Measurements from ENCODE around the gene UTS2R.
"Not testable (repeated sequence)": the region's sequence is repeated elsewhere in the genome, so short reads cannot be mapped to it uniquely, and the experiment has no call there.

The UTS2R gene

GRCh38 chr17:82355770-82356427, 15.7 kb upstream of the UTS2R start:
- no peak for DNase-seq

DNA sequence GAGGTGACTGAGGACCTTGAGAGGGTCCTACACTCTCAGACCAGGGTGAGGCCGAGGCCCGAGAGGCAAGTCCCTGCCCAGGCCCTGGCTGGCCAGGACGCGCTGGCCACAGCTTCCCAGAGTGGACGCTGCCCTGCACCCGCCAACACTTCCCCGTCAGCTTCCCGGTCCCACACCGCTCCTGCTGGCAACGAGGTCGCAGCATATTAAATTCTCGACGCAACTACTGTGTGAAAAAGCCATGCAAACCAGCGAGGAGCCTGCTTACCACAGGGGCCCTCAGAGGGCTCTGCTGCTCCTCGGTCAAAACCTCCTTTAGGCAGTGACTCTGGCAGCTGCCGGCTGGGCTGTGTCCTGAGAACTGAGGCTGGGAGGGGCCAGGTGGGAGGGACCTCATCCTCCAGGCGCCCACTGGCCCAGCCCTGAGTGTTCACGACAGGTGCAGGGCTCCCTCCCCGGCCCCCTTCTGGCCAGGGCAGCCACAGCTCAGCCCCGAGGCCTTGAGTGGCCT, 14.7 kb upstream of the UTS2R start:
- no peak for DNase-seq

GRCh38 chr17:82357394-82357793, 14.2 kb upstream of the UTS2R start:
- DNase-seq: no peak

- DNase-seq: peak; percentile 68
Measured at GRCh38 chr17:82358465-82359350, 12.9 kb upstream of the UTS2R start, which contains the start of gene TEX19. TSS of gene TEX19 (plus strand) at chr17:82359247. CDS start at chr17:82362151, 2,904 bp downstream.

GRCh38 chr17:82359451-82360074, 12.0 kb upstream of the UTS2R start:
- DNase-seq: not testable (repeated sequence)

DNA sequence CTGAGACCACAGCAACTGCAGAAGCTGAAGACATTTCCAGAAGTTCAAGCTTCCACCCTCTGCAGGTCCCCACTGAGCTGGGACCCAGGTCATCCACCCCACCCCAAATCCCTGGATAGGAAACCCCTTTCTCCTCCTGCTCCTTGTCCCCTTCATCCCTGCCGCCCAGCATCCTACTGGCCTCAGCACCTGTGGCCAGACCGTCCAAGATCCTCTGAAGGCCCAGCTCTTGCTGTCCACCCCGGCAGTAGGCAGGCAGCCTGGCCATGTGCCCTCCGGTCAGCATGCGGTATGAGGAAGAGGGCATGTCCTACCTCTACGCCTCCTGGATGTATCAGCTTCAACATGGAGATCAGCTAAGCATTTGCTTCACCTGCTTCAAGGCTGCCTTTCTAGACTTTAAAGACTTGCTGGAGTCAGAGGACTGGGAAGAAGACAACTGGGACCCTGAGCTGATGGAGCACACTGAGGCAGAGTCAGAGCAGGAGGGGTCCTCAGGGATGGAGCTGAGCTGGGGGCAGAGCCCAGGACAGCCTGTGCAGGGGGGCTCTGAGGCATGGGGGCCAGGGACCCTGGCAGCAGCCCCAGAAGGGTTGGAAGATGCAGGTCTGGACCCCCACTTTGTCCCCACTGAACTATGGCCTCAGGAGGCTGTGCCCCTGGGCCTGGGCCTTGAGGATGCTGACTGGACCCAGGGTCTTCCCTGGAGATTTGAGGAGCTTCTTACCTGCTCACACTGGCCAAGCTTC, 9.5 kb upstream of the UTS2R start:
- no peak for DNase-seq

DNA sequence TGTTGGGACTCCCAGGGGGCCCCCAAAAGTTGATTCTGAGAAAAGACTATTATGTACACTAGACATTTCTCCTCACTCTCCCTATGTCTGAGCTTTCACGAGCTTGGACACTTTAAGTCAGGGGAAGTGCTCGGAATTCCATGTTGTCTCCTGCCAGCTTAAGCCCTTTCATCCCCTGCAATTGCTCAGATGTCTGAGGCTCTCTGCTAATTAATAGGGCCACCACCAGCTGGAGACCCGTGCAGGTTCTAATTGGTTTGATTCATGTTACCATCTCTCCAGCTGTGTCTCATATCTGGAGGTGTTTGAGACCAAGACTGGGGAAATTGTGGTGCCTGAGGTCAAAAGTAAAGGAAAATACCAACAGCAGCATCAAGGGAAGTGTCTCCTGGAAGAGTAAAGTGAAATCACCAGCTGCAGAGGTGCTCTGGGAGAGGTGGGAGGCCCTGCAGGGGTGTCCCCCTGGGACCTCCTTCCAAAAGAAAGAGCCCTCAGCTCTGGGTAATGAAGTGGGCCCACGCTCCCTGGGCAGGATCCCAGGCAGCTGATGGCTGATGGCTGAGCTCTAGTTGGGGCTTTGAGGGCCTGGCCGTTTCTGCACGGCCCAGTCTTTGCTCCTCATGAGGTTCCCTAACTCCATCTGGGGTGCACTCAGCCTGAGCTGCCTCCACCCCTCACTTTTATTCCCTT, 5.8 kb upstream of the UTS2R start:
- no peak for DNase-seq

DNA sequence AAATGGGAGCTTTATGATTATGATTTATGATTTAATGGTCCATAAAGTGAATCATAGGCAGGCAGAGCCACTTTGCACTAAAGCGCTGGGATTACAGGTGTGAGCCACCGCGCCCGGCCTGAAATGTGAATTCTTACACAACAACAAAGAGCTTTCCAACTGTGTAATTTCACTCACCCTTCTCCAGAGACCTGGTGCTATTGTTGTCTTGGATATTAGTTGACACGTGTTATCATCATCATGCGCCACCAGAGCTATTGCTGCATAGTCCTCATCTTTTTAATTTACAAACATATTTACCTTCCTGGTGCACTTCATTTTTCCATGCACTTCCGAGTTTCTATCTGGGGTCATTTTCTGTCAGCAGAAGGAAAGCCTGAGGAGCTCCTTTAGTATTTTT, 4.8 kb upstream of the UTS2R start:
- DNase-seq: no peak

DNA sequence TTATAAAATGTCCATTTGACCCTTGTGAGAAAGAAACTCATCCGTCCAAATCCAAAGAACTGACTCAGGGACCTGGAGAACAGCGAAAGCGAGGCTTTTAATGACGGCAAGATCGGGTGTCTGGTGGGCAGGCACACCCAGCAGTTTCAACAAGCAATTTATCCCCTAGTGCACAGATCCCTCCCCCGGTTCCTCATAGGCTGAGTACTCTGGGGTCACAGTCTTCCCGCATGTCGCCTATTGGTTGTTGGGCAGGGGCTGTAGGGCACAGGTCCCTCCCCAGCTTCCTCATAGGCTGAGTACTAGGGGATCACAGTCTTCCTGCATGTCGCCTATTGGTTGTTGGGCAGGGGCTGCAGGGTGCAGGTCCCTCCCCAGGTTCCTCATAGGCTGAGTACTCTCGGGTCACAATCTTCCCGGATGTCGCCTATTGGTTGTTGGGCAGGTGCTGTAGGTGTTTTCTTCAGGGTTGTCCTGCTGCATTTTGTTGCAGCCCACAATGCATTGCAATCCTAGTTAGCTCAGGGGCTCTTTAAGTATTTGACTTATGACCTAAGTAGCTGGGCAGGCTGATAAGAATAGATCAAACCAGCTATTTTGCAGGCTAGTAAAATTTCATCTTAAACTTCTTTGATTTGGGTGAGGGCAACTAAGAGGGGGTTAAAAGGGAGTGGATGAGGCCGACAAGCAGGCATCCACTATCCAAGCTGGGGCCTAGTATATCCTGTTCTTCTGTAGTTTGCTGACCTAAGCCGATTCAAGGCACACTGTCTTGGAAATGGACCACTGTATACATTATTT, 3.6 kb upstream of the UTS2R start:
- peak; percentile 70 for DNase-seq

DNA sequence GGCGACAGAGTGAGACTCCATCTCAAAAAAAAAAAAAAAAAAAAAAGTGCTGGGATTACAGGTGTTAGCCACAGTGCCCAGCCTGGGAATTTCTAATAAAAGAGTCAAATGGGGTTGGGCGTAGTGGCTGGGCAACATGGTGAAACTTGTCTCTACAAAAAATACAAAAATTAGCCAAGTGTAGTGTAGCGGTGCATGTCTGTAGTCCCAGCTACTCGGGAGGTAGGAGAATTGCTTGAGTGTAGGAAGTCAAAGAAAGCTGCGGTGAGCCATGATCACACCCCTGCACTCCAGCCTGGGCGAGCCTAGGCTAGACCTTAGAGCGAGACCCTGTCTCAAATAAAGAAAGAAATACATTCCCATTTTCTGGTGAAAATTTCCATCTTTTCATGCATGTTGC, 2.4 kb upstream of the UTS2R start:
- DNase-seq: no peak

DNA sequence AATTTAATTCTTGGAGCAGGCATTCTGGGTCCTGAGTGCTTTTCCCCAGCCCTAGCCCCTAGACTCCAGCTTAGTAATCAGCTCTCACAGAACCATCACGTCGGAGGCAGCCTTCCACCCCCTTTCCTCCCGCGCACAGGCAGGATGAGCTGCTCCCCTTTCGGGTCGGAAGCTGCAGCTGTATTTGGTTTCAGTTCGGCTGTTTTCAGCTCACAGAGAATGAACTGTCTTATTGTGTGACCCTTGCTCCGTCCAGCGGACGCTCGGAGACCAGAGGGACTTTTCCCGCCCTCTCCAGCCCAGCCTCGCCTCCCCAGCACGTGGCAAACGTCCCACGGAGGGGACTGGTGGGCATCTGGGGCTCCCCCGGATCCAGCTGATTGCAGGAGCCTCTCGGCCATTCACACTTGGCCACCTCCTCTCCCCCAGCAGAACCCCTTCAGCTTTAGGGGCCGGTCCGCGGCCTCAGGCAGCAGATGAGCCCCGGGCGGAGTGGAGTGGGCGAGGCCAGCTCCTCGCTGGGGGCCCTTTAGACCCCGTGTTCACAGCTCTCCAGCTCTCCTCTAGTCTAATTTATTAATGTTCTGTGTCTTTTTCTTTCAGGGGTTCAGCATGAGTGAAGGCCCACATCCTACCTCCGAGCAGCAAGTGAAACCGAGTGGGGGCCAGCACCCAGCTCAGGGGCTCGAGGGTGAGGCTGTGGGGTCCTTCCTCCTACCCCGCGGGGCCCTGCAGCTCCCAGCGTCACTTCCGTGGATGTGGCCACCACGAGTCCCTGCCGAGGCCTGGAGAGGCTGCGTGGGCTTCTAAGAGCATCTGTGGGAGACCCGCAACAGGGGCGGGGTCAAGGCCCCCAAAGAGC, 863 bp upstream of the UTS2R start:
- DNase-seq: no peak

- DNase-seq: no peak
Measured at GRCh38 chr17:82372249-82373071, 895 bp downstream of the UTS2R start.

DNA sequence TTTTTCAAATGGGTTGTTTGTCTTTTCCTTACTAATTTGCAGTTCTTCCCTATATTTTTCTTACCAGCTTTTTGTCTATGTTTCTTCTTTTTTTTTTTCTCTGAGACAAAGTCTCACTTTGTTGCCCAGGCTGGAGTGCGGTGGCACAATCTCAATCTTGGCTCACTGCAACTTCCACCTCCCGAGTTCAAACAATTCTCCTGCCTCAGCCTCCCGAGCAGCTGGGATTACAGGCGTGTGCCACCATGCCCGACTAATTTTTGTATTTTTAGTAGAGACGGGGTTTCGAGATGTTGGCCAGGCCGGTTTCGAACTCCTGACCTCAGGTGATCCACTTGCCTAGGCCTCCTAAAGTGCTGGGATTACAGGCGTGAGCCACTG, 1.5 kb downstream of the UTS2R start:
- DNase-seq: not testable (repeated sequence)

DNA sequence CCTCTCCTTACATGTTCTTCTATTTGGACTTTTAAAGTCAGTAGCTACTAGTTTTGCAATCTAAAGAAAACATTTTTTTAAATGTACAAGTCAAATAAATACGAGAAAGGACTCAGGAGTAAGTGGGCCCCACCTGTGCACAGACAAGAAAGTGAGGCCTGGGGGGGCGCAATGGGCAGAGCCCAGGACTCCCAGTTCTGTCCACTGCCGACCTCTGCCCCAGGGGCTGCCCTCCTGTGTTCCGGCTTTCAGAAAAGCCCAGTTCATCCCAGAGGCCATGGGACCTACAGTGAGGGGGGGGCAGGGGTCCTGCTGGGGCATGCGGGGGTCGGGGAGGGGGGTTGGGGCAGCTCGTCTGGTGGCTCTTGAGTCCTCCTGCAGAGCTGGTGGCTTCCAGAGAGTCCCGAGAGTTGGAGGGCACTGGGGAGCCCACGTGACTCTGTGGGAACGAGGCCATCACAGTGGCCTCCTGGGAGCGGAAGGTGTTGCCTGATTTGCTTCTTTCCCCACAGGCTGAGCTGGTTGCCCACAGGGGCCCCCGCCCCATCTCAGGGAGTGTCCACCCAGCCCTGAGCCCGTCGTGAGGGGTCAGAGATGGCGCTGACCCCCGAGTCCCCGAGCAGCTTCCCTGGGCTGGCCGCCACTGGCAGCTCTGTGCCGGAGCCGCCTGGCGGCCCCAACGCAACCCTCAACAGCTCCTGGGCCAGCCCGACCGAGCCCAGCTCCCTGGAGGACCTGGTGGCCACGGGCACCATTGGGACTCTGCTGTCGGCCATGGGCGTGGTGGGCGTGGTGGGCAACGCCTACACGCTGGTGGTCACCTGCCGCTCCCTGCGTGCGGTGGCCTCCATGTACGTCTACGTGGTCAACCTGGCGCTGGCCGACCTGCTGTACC, 2.4 kb downstream of the UTS2R start:
- DNase-seq: no peak

DNA sequence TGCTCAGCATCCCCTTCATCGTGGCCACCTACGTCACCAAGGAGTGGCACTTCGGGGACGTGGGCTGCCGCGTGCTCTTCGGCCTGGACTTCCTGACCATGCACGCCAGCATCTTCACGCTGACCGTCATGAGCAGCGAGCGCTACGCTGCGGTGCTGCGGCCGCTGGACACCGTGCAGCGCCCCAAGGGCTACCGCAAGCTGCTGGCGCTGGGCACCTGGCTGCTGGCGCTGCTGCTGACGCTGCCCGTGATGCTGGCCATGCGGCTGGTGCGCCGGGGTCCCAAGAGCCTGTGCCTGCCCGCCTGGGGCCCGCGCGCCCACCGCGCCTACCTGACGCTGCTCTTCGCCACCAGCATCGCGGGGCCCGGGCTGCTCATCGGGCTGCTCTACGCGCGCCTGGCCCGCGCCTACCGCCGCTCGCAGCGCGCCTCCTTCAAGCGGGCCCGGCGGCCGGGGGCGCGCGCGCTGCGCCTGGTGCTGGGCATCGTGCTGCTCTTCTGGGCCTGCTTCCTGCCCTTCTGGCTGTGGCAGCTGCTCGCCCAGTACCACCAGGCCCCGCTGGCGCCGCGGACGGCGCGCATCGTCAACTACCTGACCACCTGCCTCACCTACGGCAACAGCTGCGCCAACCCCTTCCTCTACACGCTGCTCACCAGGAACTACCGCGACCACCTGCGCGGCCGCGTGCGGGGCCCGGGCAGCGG, 3.2 kb downstream of the UTS2R start:
- DNase-seq: no peak

- DNase-seq: no peak
Measured at GRCh38 chr17:82375359-82376041, 3.9 kb downstream of the UTS2R start.

Measured in hematopoietic multipotent progenitor cell treated with erythropoietin and hydrocortisone succinate and interleukin-3 and kit ligand, for 4 days (in vitro differentiated cells).